Lower leg skin (tissue), 3 donors: ENCODE data around the gene FAM170B.

ENCODE experiments used
- POLR2A ChIP-seq, 2 donors: fragments of 450-650 bp; IDR thresholded peaks; one replicate each; pipeline ENCODE4 v1.6.1; 2016 to 2017; ENCODE audit warnings: antibody characterized with exemption in 2 of 2, mild to moderate bottlenecking in 1 of 2, moderate library complexity in 1 of 2
- TF ChIP-seq, protein P1 (sequence below), 3 donors: fragments of 450-650 bp; IDR thresholded peaks; one replicate each; pipeline ENCODE4 v1.5.1; 2016; ENCODE audit warnings: antibody characterized with exemption in 3 of 3, mild to moderate bottlenecking in 3 of 3, moderate library complexity in 2 of 3

DNA sequence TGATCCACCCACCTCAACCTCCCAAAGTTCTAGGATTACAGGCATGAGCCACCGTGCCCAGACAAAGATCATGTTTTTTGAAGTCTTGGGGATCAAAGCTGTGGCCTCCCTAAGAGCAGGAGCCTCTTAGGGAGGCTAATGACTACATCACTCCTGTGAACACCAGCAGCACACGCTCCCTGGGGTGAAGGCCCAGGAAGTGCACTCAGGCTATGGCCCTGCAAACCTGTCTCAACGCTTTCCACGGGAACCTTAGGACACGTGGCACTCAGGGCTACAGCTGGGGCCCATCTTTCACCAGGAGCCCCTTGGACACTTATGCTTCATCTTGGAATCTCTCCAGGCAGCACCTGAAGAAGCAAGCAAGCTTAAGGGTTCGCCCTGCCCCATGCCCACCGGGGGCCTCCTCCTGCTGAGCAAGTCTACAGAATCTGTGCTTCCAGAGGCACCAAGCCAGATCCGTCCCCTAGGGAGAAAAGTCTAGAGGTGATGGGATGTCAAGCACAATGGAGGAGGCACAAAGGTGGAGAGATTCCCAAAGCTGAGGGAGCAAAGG lies 36.9 kb downstream of the FAM170B start:
- TF ChIP-seq, protein P1, sequence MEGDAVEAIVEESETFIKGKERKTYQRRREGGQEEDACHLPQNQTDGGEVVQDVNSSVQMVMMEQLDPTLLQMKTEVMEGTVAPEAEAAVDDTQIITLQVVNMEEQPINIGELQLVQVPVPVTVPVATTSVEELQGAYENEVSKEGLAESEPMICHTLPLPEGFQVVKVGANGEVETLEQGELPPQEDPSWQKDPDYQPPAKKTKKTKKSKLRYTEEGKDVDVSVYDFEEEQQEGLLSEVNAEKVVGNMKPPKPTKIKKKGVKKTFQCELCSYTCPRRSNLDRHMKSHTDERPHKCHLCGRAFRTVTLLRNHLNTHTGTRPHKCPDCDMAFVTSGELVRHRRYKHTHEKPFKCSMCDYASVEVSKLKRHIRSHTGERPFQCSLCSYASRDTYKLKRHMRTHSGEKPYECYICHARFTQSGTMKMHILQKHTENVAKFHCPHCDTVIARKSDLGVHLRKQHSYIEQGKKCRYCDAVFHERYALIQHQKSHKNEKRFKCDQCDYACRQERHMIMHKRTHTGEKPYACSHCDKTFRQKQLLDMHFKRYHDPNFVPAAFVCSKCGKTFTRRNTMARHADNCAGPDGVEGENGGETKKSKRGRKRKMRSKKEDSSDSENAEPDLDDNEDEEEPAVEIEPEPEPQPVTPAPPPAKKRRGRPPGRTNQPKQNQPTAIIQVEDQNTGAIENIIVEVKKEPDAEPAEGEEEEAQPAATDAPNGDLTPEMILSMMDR (IDR thresholded peaks at IDR 0.05): no peak
- no peak for TF ChIP-seq POLR2A (IDR thresholded peaks at IDR 0.05)
